ENCODE measurements around the gene RABGAP1L.
"Not testable (repeated sequence)": the region's sequence is repeated elsewhere in the genome, so short reads cannot be mapped to it uniquely, and the experiment has no call there.

RABGAP1L gene

GRCh38 chr1:174606471-174606870 lies 447.2 kb downstream of the RABGAP1L start:
- Histone ChIP-seq H3K79me2 (ENCODE audit: insufficient read depth, low read length) (no peaks in the 10 kb centered on the region), H3K27me3 (ENCODE audit: insufficient read depth, low read length, poor library complexity, severe bottlenecking) (no peaks in the 10 kb centered on the region), H3K4me1 (ENCODE audit: insufficient read depth, low read length, poor library complexity, severe bottlenecking) (no peaks in the 10 kb centered on the region), H3F3A (ENCODE audit: low read depth) (no peaks in the 10 kb centered on the region), H2AFZ (ENCODE audit: low read length) (no peak overlapping the region), H3K9ac (ENCODE audit: low read depth, low read length, poor library complexity, severe bottlenecking) (no peak overlapping the region), H3K4me3 (ENCODE audit: low read length, poor library complexity, severe bottlenecking) (no peak overlapping the region), H3K36me3 (ENCODE audit: insufficient read depth, low read length) (no peaks in the 10 kb centered on the region; the same call in 1 of the 2 replicates), H3K9me3 (ENCODE audit: insufficient read depth, low read depth, low read length) (no peaks in the 10 kb centered on the region), H3K9me2 (replicated peaks; ENCODE audit: low read depth, low read length) (no peaks in the 10 kb centered on the region), H4K20me1 (ENCODE audit: insufficient read depth, low read length, poor library complexity, severe bottlenecking) (no peaks in the 10 kb centered on the region), H3K4me2 (ENCODE audit: low read depth, low read length, poor library complexity, severe bottlenecking) (no peak overlapping the region)
- TF ChIP-seq, protein P1, sequence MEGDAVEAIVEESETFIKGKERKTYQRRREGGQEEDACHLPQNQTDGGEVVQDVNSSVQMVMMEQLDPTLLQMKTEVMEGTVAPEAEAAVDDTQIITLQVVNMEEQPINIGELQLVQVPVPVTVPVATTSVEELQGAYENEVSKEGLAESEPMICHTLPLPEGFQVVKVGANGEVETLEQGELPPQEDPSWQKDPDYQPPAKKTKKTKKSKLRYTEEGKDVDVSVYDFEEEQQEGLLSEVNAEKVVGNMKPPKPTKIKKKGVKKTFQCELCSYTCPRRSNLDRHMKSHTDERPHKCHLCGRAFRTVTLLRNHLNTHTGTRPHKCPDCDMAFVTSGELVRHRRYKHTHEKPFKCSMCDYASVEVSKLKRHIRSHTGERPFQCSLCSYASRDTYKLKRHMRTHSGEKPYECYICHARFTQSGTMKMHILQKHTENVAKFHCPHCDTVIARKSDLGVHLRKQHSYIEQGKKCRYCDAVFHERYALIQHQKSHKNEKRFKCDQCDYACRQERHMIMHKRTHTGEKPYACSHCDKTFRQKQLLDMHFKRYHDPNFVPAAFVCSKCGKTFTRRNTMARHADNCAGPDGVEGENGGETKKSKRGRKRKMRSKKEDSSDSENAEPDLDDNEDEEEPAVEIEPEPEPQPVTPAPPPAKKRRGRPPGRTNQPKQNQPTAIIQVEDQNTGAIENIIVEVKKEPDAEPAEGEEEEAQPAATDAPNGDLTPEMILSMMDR (conservative IDR thresholded peaks at IDR 0.05; ENCODE audit: low read length), result no peak
- TF ChIP-seq EZH2phosphoT487 (IDR thresholded peaks at IDR 0.05; ENCODE audit: borderline replicate concordance), result no peak

DNA sequence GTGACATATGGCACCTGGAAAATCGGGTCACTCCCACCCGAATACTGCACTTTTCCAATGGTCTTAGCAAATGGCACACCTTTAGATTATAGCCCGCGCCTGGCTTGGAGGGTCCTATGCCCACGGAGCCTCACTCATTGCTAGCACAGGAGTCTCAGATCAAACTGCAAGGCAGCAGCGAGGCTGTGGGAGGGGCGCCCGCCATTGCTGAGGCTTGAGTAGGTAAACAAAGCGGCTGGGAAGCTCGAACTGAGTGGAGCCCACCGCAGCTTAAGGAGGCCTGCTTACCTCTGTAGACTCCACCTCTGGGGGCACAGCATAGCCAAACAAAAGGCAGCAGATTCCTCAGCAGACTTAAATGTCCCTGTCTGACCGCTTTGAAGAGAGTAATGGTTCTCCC lies 458.6 kb downstream of the RABGAP1L start:
- not testable (repeated sequence) for H3K4me2 ChIP-seq (ENCODE audit: low read depth, low read length, poor library complexity, severe bottlenecking); H3K27me3 ChIP-seq (ENCODE audit: insufficient read depth, low read length, poor library complexity, severe bottlenecking); H3K9me3 ChIP-seq (ENCODE audit: insufficient read depth, low read depth, low read length); H3K36me3 ChIP-seq (ENCODE audit: insufficient read depth, low read length); H4K20me1 ChIP-seq (ENCODE audit: insufficient read depth, low read length, poor library complexity, severe bottlenecking); H3K79me2 ChIP-seq (ENCODE audit: insufficient read depth, low read length); H3K9me2 ChIP-seq (replicated peaks; ENCODE audit: low read depth, low read length); H3K4me3 ChIP-seq (ENCODE audit: low read length, poor library complexity, severe bottlenecking); H3F3A ChIP-seq (ENCODE audit: low read depth); H2AFZ ChIP-seq (ENCODE audit: low read length); H3K4me1 ChIP-seq (ENCODE audit: insufficient read depth, low read length, poor library complexity, severe bottlenecking); H3K9ac ChIP-seq (ENCODE audit: low read depth, low read length, poor library complexity, severe bottlenecking)

DNA sequence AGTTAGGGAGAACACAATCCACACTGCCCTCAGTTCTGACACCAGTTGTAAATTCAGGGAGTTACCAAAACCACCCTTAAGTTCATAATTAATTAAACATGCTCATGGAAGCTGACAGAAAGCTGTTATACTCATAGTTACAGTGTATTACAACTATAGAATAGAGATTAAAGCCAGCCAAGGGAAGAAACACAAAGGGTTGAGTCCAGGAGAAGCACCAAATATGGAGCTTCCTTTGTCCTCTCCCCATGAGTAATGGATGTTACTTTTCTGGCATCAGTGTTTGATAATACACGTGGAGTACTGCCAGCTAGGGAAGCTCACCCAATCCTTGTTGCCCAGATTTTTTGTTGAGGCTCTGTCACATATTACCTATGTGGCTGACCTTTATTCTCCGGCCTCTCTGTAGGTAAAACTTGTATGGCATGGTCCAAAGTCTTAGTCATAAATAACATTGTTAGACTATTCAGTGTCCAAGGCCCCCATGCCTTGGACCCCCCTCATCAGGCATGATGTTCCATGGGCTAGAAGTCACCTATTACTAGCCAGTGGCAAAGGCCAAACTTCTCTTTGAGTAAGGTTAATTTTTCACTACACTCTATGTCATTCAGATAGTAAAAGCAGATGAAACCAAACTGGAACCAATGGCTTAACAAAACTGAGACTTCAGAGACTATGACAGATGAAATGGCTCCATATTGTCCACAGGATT lies 464.2 kb downstream of the RABGAP1L start:
- no peaks in the 10 kb centered on the region for H3K27me3 ChIP-seq (ENCODE audit: insufficient read depth, low read length, poor library complexity, severe bottlenecking)
- H3K79me2 ChIP-seq (ENCODE audit: insufficient read depth, low read length), result no peaks in the 10 kb centered on the region
- H3K4me1 ChIP-seq (ENCODE audit: insufficient read depth, low read length, poor library complexity, severe bottlenecking), result no peaks in the 10 kb centered on the region
- no peaks in the 10 kb centered on the region for H3K9me2 ChIP-seq (replicated peaks; ENCODE audit: low read depth, low read length)
- H3K9ac ChIP-seq (ENCODE audit: low read depth, low read length, poor library complexity, severe bottlenecking), result no peak overlapping the region
- H3K4me3 ChIP-seq (ENCODE audit: low read length, poor library complexity, severe bottlenecking), result no peak overlapping the region
- H3K36me3 ChIP-seq (ENCODE audit: insufficient read depth, low read length), result no peaks in the 10 kb centered on the region
- H4K20me1 ChIP-seq (ENCODE audit: insufficient read depth, low read length, poor library complexity, severe bottlenecking), result no peaks in the 10 kb centered on the region
- H3K4me2 ChIP-seq (ENCODE audit: low read depth, low read length, poor library complexity, severe bottlenecking), result no peak overlapping the region
- no peaks in the 10 kb centered on the region; the same call in 1 of the 2 replicates for H3K9me3 ChIP-seq (ENCODE audit: insufficient read depth, low read depth, low read length)
- H3F3A ChIP-seq (ENCODE audit: low read depth), result no peaks in the 10 kb centered on the region
- H2AFZ ChIP-seq (ENCODE audit: low read length), result no peak overlapping the region
- TF ChIP-seq EZH2phosphoT487 (IDR thresholded peaks at IDR 0.05; ENCODE audit: borderline replicate concordance), result no peak
- TF ChIP-seq, protein P1 (conservative IDR thresholded peaks at IDR 0.05; ENCODE audit: low read length), result no peak
